HepG2 (cell line): Measurements from ENCODE around the gene SMKR1. TPM values are rescaled to one million over a fixed set of nuclear protein-coding genes. Genes with fewer than 3 reads are reported as not detected.

Experiments
- ATAC-seq: fragments of 200-7000 bp; cut with Tn5 transposase; 3 replicates; pipeline ENCODE4 v1.9.1; 2020; ENCODE audit warnings: mild to moderate bottlenecking, moderate library complexity
- BruUV-seq: library from RNA; stranded (reverse); fragments of 400-500 nt; replicated peaks from 2 replicates; lab custom pipeline; 2021; lab: Mats Ljungman, UMichigan
- CTCF ChIA-PET: fragments of 300-600 bp; formaldehyde crosslinking; extraction: SDS; loops from one replicate; lab custom pipeline; 2021; ENCODE audit warnings: low total read pairs, inconsistent platforms, low intra/inter-chr PET ratio; lab: Yijun Ruan, JAX
- POLR2A ChIA-PET: fragments of 350-600 bp; sonication (Branson Sonifier 250); formaldehyde crosslinking; loops from one replicate; lab custom pipeline; 2020; ENCODE audit warnings: antibody characterized with exemption, inconsistent platforms; lab: Yijun Ruan, JAX
- DNase-seq: peaks from one replicate; pipeline ENCODE4 v3.0.0-alpha.2; 2015; ENCODE audit warnings: low spot score
- FAIRE-seq: peaks from 3 replicates; lab custom pipeline; 2011; peaks lifted over from hg19 to GRCh38; lab: Jason Lieb, UNC
- H2AFZ ChIP-seq: one replicate; pipeline ENCODE4 v1.6.1; 2011; ENCODE audit warnings: low read length, inconsistent platforms
- H3K27ac ChIP-seq: fragments of 300-600 bp; 3 replicates; pipeline ENCODE4 v1.8.0; 2011; ENCODE audit warnings: mixed run types, mild to moderate bottlenecking, mixed read lengths, low read length, inconsistent platforms; ENCODE audit not compliant: insufficient read depth; ENCODE audit errors: extremely low read length
- H3K27me3 ChIP-seq, 2 experiments: fragments of 200-600 bp in 1 of 2; 2 replicates in 1 of 2; 3 replicates in 1 of 2; pipeline versions ENCODE4 v1.6.0 to v1.8.0; 2011; ENCODE audit warnings: low read length in 2 of 2, mild to moderate bottlenecking in 2 of 2, moderate library complexity in 2 of 2, inconsistent platforms in 1 of 2; ENCODE audit not compliant: insufficient read depth in 2 of 2, control insufficient read depth in 1 of 2
- H3K36me3 ChIP-seq, 2 experiments: fragments of 200-600 bp in 1 of 2; replicated peaks in 1 of 2; 2 replicates in 1 of 2; 3 replicates in 1 of 2; pipeline versions ENCODE4 v1.5.1 to v1.8.0; 2011; ENCODE audit warnings: low read length in 2 of 2, inconsistent platforms in 1 of 2; ENCODE audit not compliant: insufficient read depth in 2 of 2, control insufficient read depth in 1 of 2
- H3K4me1 ChIP-seq: 2 replicates; pipeline ENCODE4 v1.5.1; 2012; ENCODE audit warnings: low read length, inconsistent platforms; ENCODE audit not compliant: insufficient read depth
- H3K4me2 ChIP-seq: 2 replicates; pipeline ENCODE4 v1.6.0; 2011; ENCODE audit warnings: low read depth, low read length, inconsistent platforms
- H3K4me3 ChIP-seq, 3 experiments: fragments of 200-600 bp in 1 of 3; sonication (generic), shearing (Covaris generic) in 1 of 3; replicated peaks in 1 of 3; 2 replicates each; pipeline ENCODE4 v1.5.1; 2011 to 2016; ENCODE audit warnings: low read length in 3 of 3, inconsistent platforms in 2 of 3, low read depth in 2 of 3, mild to moderate bottlenecking in 2 of 3, control low read depth in 1 of 3, mixed read lengths in 1 of 3; ENCODE audit not compliant: insufficient read depth in 1 of 3
- H3K79me2 ChIP-seq: one replicate; pipeline ENCODE4 v1.6.1; 2011; ENCODE audit warnings: low read length, inconsistent platforms; ENCODE audit not compliant: insufficient read depth
- H3K9ac ChIP-seq: 2 replicates; pipeline ENCODE4 v1.6.0; 2011; ENCODE audit warnings: mild to moderate bottlenecking, low read depth, low read length, inconsistent platforms; ENCODE audit not compliant: insufficient read depth
- H3K9me3 ChIP-seq: 2 replicates; pipeline ENCODE4 v1.5.1; 2012; ENCODE audit warnings: mild to moderate bottlenecking, low read length
- H4K20me1 ChIP-seq: 2 replicates; pipeline ENCODE4 v1.6.0; 2011; ENCODE audit warnings: inconsistent platforms, mild to moderate bottlenecking, low read length, moderate library complexity; ENCODE audit not compliant: insufficient read depth
- FOXC1 ChIP-seq: sonication (generic); formaldehyde crosslinking; IDR thresholded peaks from 2 replicates; pipeline ENCODE4 v1.8.0; 2022; ENCODE audit warnings: mild to moderate bottlenecking, missing genetic modification reagents, borderline replicate concordance
- GTF3A ChIP-seq: sonication (generic); formaldehyde crosslinking; conservative IDR thresholded peaks from 2 replicates; pipeline ENCODE4 v1.4.0; 2020; ENCODE audit warnings: mild to moderate bottlenecking, missing genetic modification reagents
- HIC2 ChIP-seq: sonication (generic); formaldehyde crosslinking; IDR thresholded peaks from 2 replicates; pipeline ENCODE4 v1.9.0; 2022; ENCODE audit warnings: low read depth, missing genetic modification reagents
- PRMT3 ChIP-seq: sonication (generic); formaldehyde crosslinking; IDR thresholded peaks from 2 replicates; pipeline ENCODE4 v1.8.1; 2022; ENCODE audit warnings: low read depth, mild to moderate bottlenecking, moderate library complexity, missing genetic modification reagents, borderline replicate concordance
- WGBS: methylation state at CpG from one replicate; pipeline ENCODE4 v1.1.6; 2017; ENCODE audit warnings: low lambda C conversion rate; 5-methylcytosine and 5-hydroxymethylcytosine counted together
- in situ Hi-C: cut with HindIII; loops from 2 replicates; pipeline ENCODE4 v1.10.0; 2017; ENCODE audit warnings: low pct_unique_long_range_greater_than_20kb; ENCODE audit not compliant: extremely low pct_ligation_motif_present
- intact Hi-C: fragments of 100-400 bp; cut with micrococcal nuclease; formaldehyde crosslinking; loops from one replicate; pipeline ENCODE4 v1.10.0; 2022; ENCODE audit not compliant: unreplicated experiment
- polyA plus RNA-seq, 8 experiments: library from polyadenylated mRNA; depleted of rRNA in 3 of 8; stranded (reverse) in 7 of 8; unstranded in 1 of 8; fragments of >200 nt; fragmentation: Illumina TruSeq in 4 of 8; extraction: Trizol in 4 of 8; gene quantifications; 2 replicates each; pipeline versions ENCODE4 v1.2.1 to v1.2.3, GENCODE V29; 2011 to 2016; ENCODE audit warnings: low read depth in 4 of 8, missing spikeins in 1 of 8, mixed read lengths in 1 of 8; ENCODE audit not compliant: insufficient read depth in 1 of 8
- total RNA-seq, 5 experiments: library from RNA; depleted of rRNA; stranded (reverse); fragments of >200 nt; fragmentation: Illumina TruSeq; extraction: Trizol; gene quantifications; 2 replicates each; pipeline ENCODE4 v1.2.3, GENCODE V29; 2016; ENCODE audit warnings: low read depth in 1 of 5
- TF ChIP-seq, protein P1 (sequence below): sonication (generic); formaldehyde crosslinking; IDR thresholded peaks from 2 replicates; pipeline ENCODE4 v1.5.1; 2020; ENCODE audit warnings: mild to moderate bottlenecking, missing genetic modification reagents
- TF ChIP-seq, protein P2 (sequence below): sonication (generic); formaldehyde crosslinking; IDR thresholded peaks from 2 replicates; pipeline ENCODE4 v1.8.1; 2023; ENCODE audit warnings: mild to moderate bottlenecking, inconsistent platforms, moderate library complexity, missing genetic modification reagents, borderline replicate concordance

SMKR1 gene
- total and polyA plus RNA-seq, 2 of the 13 experiments (the other 11 are each of a cell fraction or from before 2014, with no cell fraction given) = 0.07 TPM; not detected in 1

GRCh38 chr7:129464194-129464593 lies 38.1 kb upstream of the SMKR1 start:
- H3K27me3 ChIP-seq = no peaks in the 10 kb centered on the region
- ChIA-PET CTCF (no interaction called here), POLR2A (no interaction called here)
- intact Hi-C loops = no loop called here
- BruUV-seq = no TSS peak
- no peaks in the 10 kb centered on the region for H3K9me3 ChIP-seq
- no peak overlapping the region for H3K9ac ChIP-seq
- TF ChIP-seq GTF3A = no peak
- TF ChIP-seq FOXC1 = no peak
- TF ChIP-seq PRMT3 (CRISPR knock-in tag) = no peak
- TF ChIP-seq, protein P1, sequence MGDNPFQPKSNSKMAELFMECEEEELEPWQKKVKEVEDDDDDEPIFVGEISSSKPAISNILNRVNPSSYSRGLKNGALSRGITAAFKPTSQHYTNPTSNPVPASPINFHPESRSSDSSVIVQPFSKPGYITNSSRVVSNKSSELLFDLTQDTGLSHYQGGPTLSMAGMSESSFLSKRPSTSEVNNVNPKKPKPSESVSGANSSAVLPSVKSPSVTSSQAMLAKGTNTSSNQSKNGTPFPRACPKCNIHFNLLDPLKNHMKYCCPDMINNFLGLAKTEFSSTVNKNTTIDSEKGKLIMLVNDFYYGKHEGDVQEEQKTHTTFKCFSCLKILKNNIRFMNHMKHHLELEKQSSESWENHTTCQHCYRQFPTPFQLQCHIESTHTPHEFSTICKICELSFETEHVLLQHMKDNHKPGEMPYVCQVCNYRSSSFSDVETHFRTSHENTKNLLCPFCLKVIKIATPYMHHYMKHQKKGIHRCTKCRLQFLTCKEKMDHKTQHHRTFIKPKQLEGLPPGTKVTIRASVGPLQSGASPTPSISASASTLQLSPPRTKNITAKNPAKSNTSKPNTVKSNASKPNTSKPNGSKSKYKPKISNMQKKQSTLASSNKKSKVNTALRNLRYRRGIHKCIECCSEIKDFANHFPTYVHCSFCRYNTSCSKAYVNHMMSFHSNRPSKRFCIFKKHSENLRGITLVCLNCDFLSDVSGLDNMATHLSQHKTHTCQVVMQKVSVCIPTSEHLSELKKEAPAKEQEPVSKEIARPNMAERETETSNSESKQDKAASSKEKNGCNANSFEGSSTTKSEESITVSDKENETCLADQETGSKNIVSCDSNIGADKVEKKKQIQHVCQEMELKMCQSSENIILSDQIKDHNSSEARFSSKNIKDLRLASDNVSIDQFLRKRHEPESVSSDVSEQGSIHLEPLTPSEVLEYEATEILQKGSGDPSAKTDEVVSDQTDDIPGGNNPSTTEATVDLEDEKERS (CRISPR knock-in tag) = no peak
- TF ChIP-seq HIC2 (CRISPR knock-in tag) = no peak
- TF ChIP-seq, protein P2, sequence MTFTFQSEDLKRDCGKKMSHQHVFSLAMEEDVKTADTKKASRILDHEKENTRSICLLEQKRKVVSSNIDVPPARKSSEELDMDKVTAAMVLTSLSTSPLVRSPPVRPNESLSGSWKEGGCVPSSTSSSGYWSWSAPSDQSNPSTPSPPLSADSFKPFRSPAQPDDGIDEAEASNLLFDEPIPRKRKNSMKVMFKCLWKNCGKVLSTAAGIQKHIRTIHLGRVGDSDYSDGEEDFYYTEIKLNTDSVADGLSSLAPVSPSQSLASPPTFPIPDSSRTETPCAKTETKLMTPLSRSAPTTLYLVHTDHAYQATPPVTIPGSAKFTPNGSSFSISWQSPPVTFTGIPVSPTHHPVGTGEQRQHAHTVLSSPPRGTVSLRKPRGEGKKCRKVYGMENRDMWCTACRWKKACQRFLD (CRISPR knock-in tag) = no peak
- H3K4me1 ChIP-seq = no peaks in the 10 kb centered on the region
- H2AFZ ChIP-seq = no peak overlapping the region
- H4K20me1 ChIP-seq = no peaks in the 10 kb centered on the region
- DNase-seq (no peak), FAIRE-seq (no peak), ATAC-seq (no peak)
- no peak overlapping the region for H3K27ac ChIP-seq
- H3K36me3 ChIP-seq = peaks cover 3 to 16% of the 10 kb centered on the region in 2 experiments; a peak in 4 of 5 replicates
- in situ Hi-C loops = loop anchor here (5.0 kb wide), 1 partner anchor 97 kb away; no protein-coding TSS in a partner anchor
- no peak overlapping the region for H3K4me3 ChIP-seq
- H3K79me2 ChIP-seq = no peaks in the 10 kb centered on the region
- H3K4me2 ChIP-seq = no peak overlapping the region
- 91% methylated on average over 4 of the region's 4 CpGs for WGBS
